IMR-90 (cell line): ENCODE measurements around the gene ZNF606.

Experiments
- CEBPB ChIP-seq: IDR thresholded peaks from 2 replicates; pipeline ENCODE4 v1.6.1; 2012; ENCODE audit warnings: low read depth, low read length, improper control_type of control experiment
- CHD1 ChIP-seq: IDR thresholded peaks from 2 replicates; pipeline ENCODE4 v1.6.1; 2012; ENCODE audit warnings: low read depth, low read length, improper control_type of control experiment
- CTCF ChIP-seq: conservative IDR thresholded peaks from 2 replicates; pipeline ENCODE4 v1.5.1; 2012; ENCODE audit warnings: mild to moderate bottlenecking, low read depth, low read length, improper control_type of control experiment
- MAZ ChIP-seq: IDR thresholded peaks from 2 replicates; pipeline ENCODE4 v1.6.1; 2012; ENCODE audit warnings: low read depth, mild to moderate bottlenecking, low read length, improper control_type of control experiment, moderate library complexity, borderline replicate concordance
- POLR2A ChIP-seq: IDR thresholded peaks from 2 replicates; pipeline ENCODE4 v1.6.1; 2012; ENCODE audit warnings: mild to moderate bottlenecking, low read depth, low read length
- RCOR1 ChIP-seq: IDR thresholded peaks from 2 replicates; pipeline ENCODE4 v1.6.1; 2012; ENCODE audit warnings: mild to moderate bottlenecking, low read length, improper control_type of control experiment; ENCODE audit not compliant: insufficient replicate concordance
- SMC3 ChIP-seq: fragments of 150-350 bp; IDR thresholded peaks from 2 replicates; pipeline ENCODE4 v1.6.1; 2016; ENCODE audit warnings: low read depth, mild to moderate bottlenecking, antibody characterized with exemption, low read length, moderate library complexity

- TF ChIP-seq POLR2A (no peak), CTCF (no peak), MAZ (no peak), RCOR1 (no peak), CHD1 (no peak), SMC3 (no peak), CEBPB (no peak)
Observed at GRCh38 chr19:58034477-58034793, 31.8 kb upstream of the ZNF606 start.
